ENCODE measurements around the gene EIF3M. TPM values are rescaled to one million over a fixed set of nuclear protein-coding genes. Genes with fewer than 3 reads are reported as not detected.

The EIF3M gene
- polyA plus RNA-seq, result 100 to 1,000 TPM; 185 to 368 (median 294) TPM
- long read RNA-seq, donor 1, full-length matches to known transcripts, result 238 of 288 reads
- long read RNA-seq, donor 1, partial matches to known transcripts, result 50 of 288 reads
- long read RNA-seq, donor 1, other reads (novel, unspliced or antisense), result 0 of 288 reads
- long read RNA-seq, donor 2, full-length matches to known transcripts, result 48 of 48 reads
- long read RNA-seq, donor 2, partial matches to known transcripts, result 0 of 48 reads
- long read RNA-seq, donor 2, other reads (novel, unspliced or antisense), result 0 of 48 reads
- long read RNA-seq, donor 3, full-length matches to known transcripts, result 85 of 112 reads
- long read RNA-seq, donor 3, partial matches to known transcripts, result 27 of 112 reads
- long read RNA-seq, donor 3, other reads (novel, unspliced or antisense), result 0 of 112 reads
- long read RNA-seq, donor 4, full-length matches to known transcripts, result 1 of 1 reads
- long read RNA-seq, donor 4, partial matches to known transcripts, result 0 of 1 reads
- long read RNA-seq, donor 4, other reads (novel, unspliced or antisense), result 0 of 1 reads
- long read RNA-seq, donor 5, full-length matches to known transcripts, result 30 of 36 reads
- long read RNA-seq, donor 5, partial matches to known transcripts, result 6 of 36 reads
- long read RNA-seq, donor 5, other reads (novel, unspliced or antisense), result 0 of 36 reads
- long read RNA-seq, donor 6, full-length matches to known transcripts, result 92 of 97 reads
- long read RNA-seq, donor 6, partial matches to known transcripts, result 5 of 97 reads
- long read RNA-seq, donor 6, other reads (novel, unspliced or antisense), result 0 of 97 reads
- long read RNA-seq, donor 7, result 0 reads
- long read RNA-seq, donor 8, full-length matches to known transcripts, result 11 of 11 reads
- long read RNA-seq, donor 8, partial matches to known transcripts, result 0 of 11 reads
- long read RNA-seq, donor 8, other reads (novel, unspliced or antisense), result 0 of 11 reads
- long read RNA-seq, donor 9, full-length matches to known transcripts, result 29 of 29 reads
- long read RNA-seq, donor 9, partial matches to known transcripts, result 0 of 29 reads
- long read RNA-seq, donor 9, other reads (novel, unspliced or antisense), result 0 of 29 reads
- long read RNA-seq, donor 10, full-length matches to known transcripts, result 119 of 119 reads
- long read RNA-seq, donor 10, partial matches to known transcripts, result 0 of 119 reads
- long read RNA-seq, donor 10, other reads (novel, unspliced or antisense), result 0 of 119 reads

- Histone ChIP-seq H3K4me1 (ENCODE audit: control insufficient read depth in 3 of 3, insufficient read depth in 2 of 3, low read depth in 1 of 3, low read length in 2 of 3) (peaks cover 0 to 14% (median 4%) of the 10 kb centered on the region in 3 donors), H3K4me3 (ENCODE audit: low read depth in 1 of 3, low read length in 3 of 3) (peak within 1 kb of the TSS; percentile 77 to 91 (median 84)), H3K27me3 (ENCODE audit: control insufficient read depth in 3 of 3, insufficient read depth in 3 of 3, low read length in 3 of 3) (no peaks in the 10 kb centered on the region), H3K36me3 (ENCODE audit: control insufficient read depth in 3 of 3, insufficient read depth in 2 of 3, low read depth in 1 of 3, low read length in 3 of 3) (peaks cover 0 to 5% (median 1%) of the 10 kb centered on the region in 3 donors), H3K9me3 (ENCODE audit: control insufficient read depth in 2 of 2, insufficient read depth in 1 of 2, low read depth in 1 of 2, low read length in 1 of 2) (peaks cover 0 to 7% of the 10 kb centered on the region in 2 donors), H3K27ac (ENCODE audit: low read depth in 1 of 3, low read length in 2 of 3) (peak within 1 kb of the TSS; percentile 85 to 91 (median 91))
- FAIRE-seq (no peak), DNase-seq (peak; percentile 96 to 98)
- 0 to 1% (median 0%) methylated on average over 68 to 70 of the region's 70 CpGs for WGBS, 3 donors
These were observed at the start of gene EIF3M for GRCh38 chr11:32583459-32584271. Gene EIF3M (plus strand): TSS chr11:32583831. CDS start chr11:32583888, 57 bp downstream.

GRCh38 chr11:32538804-32539203 is 44.8 kb upstream of the EIF3M start:
- H3K36me3 ChIP-seq (ENCODE audit: control insufficient read depth in 3 of 3, insufficient read depth in 2 of 3, low read depth in 1 of 3, low read length in 3 of 3), result no peaks in the 10 kb centered on the region
- no peaks in the 10 kb centered on the region for H3K27me3 ChIP-seq (ENCODE audit: control insufficient read depth in 3 of 3, insufficient read depth in 3 of 3, low read length in 3 of 3)
- no peak overlapping the region for H3K27ac ChIP-seq (ENCODE audit: low read depth in 1 of 3, low read length in 2 of 3)
- no peaks in the 10 kb centered on the region for H3K4me1 ChIP-seq (ENCODE audit: control insufficient read depth in 3 of 3, insufficient read depth in 2 of 3, low read depth in 1 of 3, low read length in 2 of 3)
- no peak overlapping the region for H3K4me3 ChIP-seq (ENCODE audit: low read depth in 1 of 3, low read length in 3 of 3)
- FAIRE-seq (no peak), DNase-seq (no peak)
- 89 to 93% (median 92%) methylated on average over 7 of the region's 7 CpGs for WGBS, 3 donors
- no peaks in the 10 kb centered on the region for H3K9me3 ChIP-seq (ENCODE audit: control insufficient read depth in 2 of 2, insufficient read depth in 1 of 2, low read depth in 1 of 2, low read length in 1 of 2)

- Histone ChIP-seq H3K4me3 (ENCODE audit: low read depth in 1 of 3, low read length in 3 of 3) (no peak overlapping the region), H3K4me1 (ENCODE audit: control insufficient read depth in 3 of 3, insufficient read depth in 2 of 3, low read depth in 1 of 3, low read length in 2 of 3) (no peaks in the 10 kb centered on the region), H3K27ac (ENCODE audit: low read depth in 1 of 3, low read length in 2 of 3) (no peak overlapping the region), H3K36me3 (ENCODE audit: control insufficient read depth in 3 of 3, insufficient read depth in 2 of 3, low read depth in 1 of 3, low read length in 3 of 3) (no peaks in the 10 kb centered on the region), H3K27me3 (ENCODE audit: control insufficient read depth in 3 of 3, insufficient read depth in 3 of 3, low read length in 3 of 3) (peaks cover 0 to 2% (median 2%) of the 10 kb centered on the region in 3 donors), H3K9me3 (ENCODE audit: control insufficient read depth in 2 of 2, insufficient read depth in 1 of 2, low read depth in 1 of 2, low read length in 1 of 2) (no peaks in the 10 kb centered on the region)
- no peak for DNase-seq
- WGBS, 3 donors, result 14 to 31% (median 31%) methylated on average over 1 of the region's 1 CpG
- no peak for FAIRE-seq
These were observed 33.9 kb upstream of the EIF3M start for GRCh38 chr11:32549611-32550187.

GRCh38 chr11:32550207-32550606 is 33.4 kb upstream of the EIF3M start:
- Histone ChIP-seq H3K4me3 (ENCODE audit: low read depth in 1 of 3, low read length in 3 of 3) (no peak overlapping the region), H3K9me3 (ENCODE audit: control insufficient read depth in 2 of 2, insufficient read depth in 1 of 2, low read depth in 1 of 2, low read length in 1 of 2) (no peaks in the 10 kb centered on the region), H3K4me1 (ENCODE audit: control insufficient read depth in 3 of 3, insufficient read depth in 2 of 3, low read depth in 1 of 3, low read length in 2 of 3) (no peaks in the 10 kb centered on the region), H3K27ac (ENCODE audit: low read depth in 1 of 3, low read length in 2 of 3) (no peak overlapping the region), H3K27me3 (ENCODE audit: control insufficient read depth in 3 of 3, insufficient read depth in 3 of 3, low read length in 3 of 3) (peaks cover 0 to 2% (median 2%) of the 10 kb centered on the region in 3 donors), H3K36me3 (ENCODE audit: control insufficient read depth in 3 of 3, insufficient read depth in 2 of 3, low read depth in 1 of 3, low read length in 3 of 3) (no peaks in the 10 kb centered on the region)
- no peak for DNase-seq
- no peak for FAIRE-seq
- WGBS, 3 donors, result 77 to 79% (median 78%) methylated on average over 4 of the region's 4 CpGs

GRCh38 chr11:32555091-32555490 is 28.5 kb upstream of the EIF3M start:
- Histone ChIP-seq H3K27me3 (ENCODE audit: control insufficient read depth in 3 of 3, insufficient read depth in 3 of 3, low read length in 3 of 3) (peaks cover 0 to 2% (median 2%) of the 10 kb centered on the region in 3 donors), H3K36me3 (ENCODE audit: control insufficient read depth in 3 of 3, insufficient read depth in 2 of 3, low read depth in 1 of 3, low read length in 3 of 3) (no peaks in the 10 kb centered on the region), H3K27ac (ENCODE audit: low read depth in 1 of 3, low read length in 2 of 3) (no peak overlapping the region), H3K4me3 (ENCODE audit: low read depth in 1 of 3, low read length in 3 of 3) (no peak overlapping the region), H3K9me3 (ENCODE audit: control insufficient read depth in 2 of 2, insufficient read depth in 1 of 2, low read depth in 1 of 2, low read length in 1 of 2) (no peaks in the 10 kb centered on the region), H3K4me1 (ENCODE audit: control insufficient read depth in 3 of 3, insufficient read depth in 2 of 3, low read depth in 1 of 3, low read length in 2 of 3) (no peaks in the 10 kb centered on the region)
- 13 to 33% (median 25%) methylated on average over 4 of the region's 4 CpGs for WGBS, 3 donors
- no peak for FAIRE-seq
- DNase-seq, result no peak

GRCh38 chr11:32555895-32556294 is 27.7 kb upstream of the EIF3M start:
- Histone ChIP-seq H3K27ac (ENCODE audit: low read depth in 1 of 3, low read length in 2 of 3) (no peak overlapping the region), H3K36me3 (ENCODE audit: control insufficient read depth in 3 of 3, insufficient read depth in 2 of 3, low read depth in 1 of 3, low read length in 3 of 3) (no peaks in the 10 kb centered on the region), H3K9me3 (ENCODE audit: control insufficient read depth in 2 of 2, insufficient read depth in 1 of 2, low read depth in 1 of 2, low read length in 1 of 2) (no peaks in the 10 kb centered on the region), H3K4me1 (ENCODE audit: control insufficient read depth in 3 of 3, insufficient read depth in 2 of 3, low read depth in 1 of 3, low read length in 2 of 3) (no peaks in the 10 kb centered on the region), H3K4me3 (ENCODE audit: low read depth in 1 of 3, low read length in 3 of 3) (no peak overlapping the region), H3K27me3 (ENCODE audit: control insufficient read depth in 3 of 3, insufficient read depth in 3 of 3, low read length in 3 of 3) (peaks cover 0 to 2% (median 2%) of the 10 kb centered on the region in 3 donors)
- FAIRE-seq, result no peak
- 85 to 95% (median 90%) methylated on average over 7 of the region's 7 CpGs for WGBS, 3 donors
- DNase-seq, result no peak

GRCh38 chr11:32561835-32562234 is 21.8 kb upstream of the EIF3M start:
- H3K27me3 ChIP-seq (ENCODE audit: control insufficient read depth in 3 of 3, insufficient read depth in 3 of 3, low read length in 3 of 3), result peaks cover 0 to 2% (median 0%) of the 10 kb centered on the region in 3 donors
- DNase-seq, result no peak
- no peaks in the 10 kb centered on the region for H3K4me1 ChIP-seq (ENCODE audit: control insufficient read depth in 3 of 3, insufficient read depth in 2 of 3, low read depth in 1 of 3, low read length in 2 of 3)
- FAIRE-seq, result no peak
- no peak overlapping the region for H3K27ac ChIP-seq (ENCODE audit: low read depth in 1 of 3, low read length in 2 of 3)
- no peaks in the 10 kb centered on the region for H3K9me3 ChIP-seq (ENCODE audit: control insufficient read depth in 2 of 2, insufficient read depth in 1 of 2, low read depth in 1 of 2, low read length in 1 of 2)
- no peak overlapping the region for H3K4me3 ChIP-seq (ENCODE audit: low read depth in 1 of 3, low read length in 3 of 3)
- H3K36me3 ChIP-seq (ENCODE audit: control insufficient read depth in 3 of 3, insufficient read depth in 2 of 3, low read depth in 1 of 3, low read length in 3 of 3), result no peaks in the 10 kb centered on the region
- 84 to 90% (median 88%) methylated on average over 11 of the region's 11 CpGs for WGBS, 3 donors
